ENCODE results near the gene APOA5.

The APOA5 gene

GRCh38 chr11:116796548-116796947, 4.9 kb upstream of the APOA5 start:
- H3K4me3 ChIP-seq (ENCODE audit: insufficient read depth, low read depth, low read length): no peak overlapping the region
- no peaks in the 10 kb centered on the region for H3K36me3 ChIP-seq (ENCODE audit: control insufficient read depth, insufficient read depth, low read length)
- no peaks in the 10 kb centered on the region for H3K27me3 ChIP-seq (ENCODE audit: control insufficient read depth, insufficient read depth, low read length, poor library complexity, severe bottlenecking)
- H3K27ac ChIP-seq (ENCODE audit: insufficient read depth, low read depth, low read length, poor library complexity, severe bottlenecking): no peak overlapping the region
- H3K9me3 ChIP-seq (ENCODE audit: control insufficient read depth, low read length): no peaks in the 10 kb centered on the region
- peaks cover 4% of the 10 kb centered on the region for H3K4me1 ChIP-seq (ENCODE audit: control insufficient read depth, insufficient read depth, low read length)
- WGBS, 2 experiments: 86 to 88% methylated on average over 1 of the region's 1 CpG

- 91 to 92% methylated on average over 2 of the region's 2 CpGs for WGBS, 2 experiments
- Histone ChIP-seq H3K27ac (ENCODE audit: insufficient read depth, low read depth, low read length, poor library complexity, severe bottlenecking) (no peak overlapping the region), H3K4me1 (ENCODE audit: control insufficient read depth, insufficient read depth, low read length) (peaks cover 4% of the 10 kb centered on the region), H3K27me3 (ENCODE audit: control insufficient read depth, insufficient read depth, low read length, poor library complexity, severe bottlenecking) (peaks cover 9% of the 10 kb centered on the region), H3K9me3 (ENCODE audit: control insufficient read depth, low read length) (no peaks in the 10 kb centered on the region), H3K36me3 (ENCODE audit: control insufficient read depth, insufficient read depth, low read length) (no peaks in the 10 kb centered on the region), H3K4me3 (ENCODE audit: insufficient read depth, low read depth, low read length) (no peak overlapping the region)
Observed at GRCh38 chr11:116794851-116795250, 3.2 kb upstream of the APOA5 start.

- peaks cover 18% of the 10 kb centered on the region for H3K27me3 ChIP-seq (ENCODE audit: control insufficient read depth, insufficient read depth, low read length, poor library complexity, severe bottlenecking)
- peaks cover 4% of the 10 kb centered on the region for H3K4me1 ChIP-seq (ENCODE audit: control insufficient read depth, insufficient read depth, low read length)
- H3K9me3 ChIP-seq (ENCODE audit: control insufficient read depth, low read length): no peaks in the 10 kb centered on the region
- WGBS, 2 experiments: 88 to 95% methylated on average over 1 of the region's 1 CpG
- H3K36me3 ChIP-seq (ENCODE audit: control insufficient read depth, insufficient read depth, low read length): no peaks in the 10 kb centered on the region
- H3K27ac ChIP-seq (ENCODE audit: insufficient read depth, low read depth, low read length, poor library complexity, severe bottlenecking): no peak overlapping the region
- no peak overlapping the region for H3K4me3 ChIP-seq (ENCODE audit: insufficient read depth, low read depth, low read length)
Observed at GRCh38 chr11:116793772-116794097, 2.1 kb upstream of the APOA5 start.

- H3K36me3 ChIP-seq (ENCODE audit: control insufficient read depth, insufficient read depth, low read length): no peaks in the 10 kb centered on the region
- WGBS, 2 experiments: 73 to 74% methylated on average over 8 of the region's 8 CpGs
- no peak overlapping the region for H3K4me3 ChIP-seq (ENCODE audit: insufficient read depth, low read depth, low read length)
- H3K27ac ChIP-seq (ENCODE audit: insufficient read depth, low read depth, low read length, poor library complexity, severe bottlenecking): no peak overlapping the region
- peaks cover 9% of the 10 kb centered on the region for H3K4me1 ChIP-seq (ENCODE audit: control insufficient read depth, insufficient read depth, low read length)
- H3K9me3 ChIP-seq (ENCODE audit: control insufficient read depth, low read length): no peaks in the 10 kb centered on the region
- peaks cover 18% of the 10 kb centered on the region for H3K27me3 ChIP-seq (ENCODE audit: control insufficient read depth, insufficient read depth, low read length, poor library complexity, severe bottlenecking)
Observed at GRCh38 chr11:116792869-116793771, 1.4 kb upstream of the APOA5 start.

GRCh38 chr11:116792144-116792868, 627 bp upstream of the APOA5 start:
- Histone ChIP-seq H3K27me3 (ENCODE audit: control insufficient read depth, insufficient read depth, low read length, poor library complexity, severe bottlenecking) (peaks cover 18% of the 10 kb centered on the region), H3K4me1 (ENCODE audit: control insufficient read depth, insufficient read depth, low read length) (peaks cover 9% of the 10 kb centered on the region), H3K36me3 (ENCODE audit: control insufficient read depth, insufficient read depth, low read length) (no peaks in the 10 kb centered on the region), H3K9me3 (ENCODE audit: control insufficient read depth, low read length) (no peaks in the 10 kb centered on the region), H3K4me3 (ENCODE audit: insufficient read depth, low read depth, low read length) (no peak overlapping the region), H3K27ac (ENCODE audit: insufficient read depth, low read depth, low read length, poor library complexity, severe bottlenecking) (no peak overlapping the region)
- 76 to 79% methylated on average over 8 of the region's 8 CpGs for WGBS, 2 experiments

GRCh38 chr11:116791002-116791812, 472 bp downstream of the APOA5 start:
- H3K9me3 ChIP-seq (ENCODE audit: control insufficient read depth, low read length): no peaks in the 10 kb centered on the region
- peaks cover 13% of the 10 kb centered on the region for H3K4me1 ChIP-seq (ENCODE audit: control insufficient read depth, insufficient read depth, low read length)
- 37 to 40% methylated on average over 31 of the region's 31 CpGs for WGBS, 2 experiments
- H3K27ac ChIP-seq (ENCODE audit: insufficient read depth, low read depth, low read length, poor library complexity, severe bottlenecking): no peak overlapping the region
- peaks cover 18% of the 10 kb centered on the region for H3K27me3 ChIP-seq (ENCODE audit: control insufficient read depth, insufficient read depth, low read length, poor library complexity, severe bottlenecking)
- no peak overlapping the region for H3K4me3 ChIP-seq (ENCODE audit: insufficient read depth, low read depth, low read length)
- no peaks in the 10 kb centered on the region for H3K36me3 ChIP-seq (ENCODE audit: control insufficient read depth, insufficient read depth, low read length)

GRCh38 chr11:116790167-116791001, 1.3 kb downstream of the APOA5 start:
- no peak overlapping the region for H3K27ac ChIP-seq (ENCODE audit: insufficient read depth, low read depth, low read length, poor library complexity, severe bottlenecking)
- H3K27me3 ChIP-seq (ENCODE audit: control insufficient read depth, insufficient read depth, low read length, poor library complexity, severe bottlenecking): peaks cover 18% of the 10 kb centered on the region
- peaks cover 4% of the 10 kb centered on the region for H3K36me3 ChIP-seq (ENCODE audit: control insufficient read depth, insufficient read depth, low read length)
- H3K4me3 ChIP-seq (ENCODE audit: insufficient read depth, low read depth, low read length): no peak overlapping the region
- peaks cover 13% of the 10 kb centered on the region for H3K4me1 ChIP-seq (ENCODE audit: control insufficient read depth, insufficient read depth, low read length)
- 94% methylated on average over 53 of the region's 53 CpGs for WGBS, 2 experiments
- no peaks in the 10 kb centered on the region for H3K9me3 ChIP-seq (ENCODE audit: control insufficient read depth, low read length)

GRCh38 chr11:116788975-116789374, 2.7 kb downstream of the APOA5 start:
- 89 to 91% methylated on average over 4 of the region's 4 CpGs for WGBS, 2 experiments
- Histone ChIP-seq H3K36me3 (ENCODE audit: control insufficient read depth, insufficient read depth, low read length) (peaks cover 18% of the 10 kb centered on the region), H3K27me3 (ENCODE audit: control insufficient read depth, insufficient read depth, low read length, poor library complexity, severe bottlenecking) (peaks cover 18% of the 10 kb centered on the region), H3K27ac (ENCODE audit: insufficient read depth, low read depth, low read length, poor library complexity, severe bottlenecking) (no peak overlapping the region), H3K9me3 (ENCODE audit: control insufficient read depth, low read length) (no peaks in the 10 kb centered on the region), H3K4me3 (ENCODE audit: insufficient read depth, low read depth, low read length) (no peak overlapping the region), H3K4me1 (ENCODE audit: control insufficient read depth, insufficient read depth, low read length) (peaks cover 13% of the 10 kb centered on the region)

- Histone ChIP-seq H3K4me1 (ENCODE audit: control insufficient read depth, insufficient read depth, low read length) (peaks cover 13% of the 10 kb centered on the region), H3K27ac (ENCODE audit: insufficient read depth, low read depth, low read length, poor library complexity, severe bottlenecking) (no peak overlapping the region), H3K27me3 (ENCODE audit: control insufficient read depth, insufficient read depth, low read length, poor library complexity, severe bottlenecking) (peaks cover 18% of the 10 kb centered on the region), H3K4me3 (ENCODE audit: insufficient read depth, low read depth, low read length) (peak overlapping the region; percentile 66), H3K36me3 (ENCODE audit: control insufficient read depth, insufficient read depth, low read length) (peaks cover 23% of the 10 kb centered on the region), H3K9me3 (ENCODE audit: control insufficient read depth, low read length) (no peaks in the 10 kb centered on the region)
- 71 to 91% methylated on average over 4 of the region's 4 CpGs for WGBS, 2 experiments
Observed at GRCh38 chr11:116788534-116788933, 3.1 kb downstream of the APOA5 start.
